GM06990 (cell line): ENCODE data around the gene TNP2.

Experiments used
- DNase-seq: peaks from one replicate; pipeline ENCODE4 v3.0.0-alpha.2; 2011; ENCODE audit not compliant: insufficient read length; ENCODE audit errors: extremely low read depth
- H3K27me3 ChIP-seq: replicated peaks from 2 replicates; pipeline ENCODE4 v1.6.0; 2011; ENCODE audit warnings: low read length; ENCODE audit not compliant: control insufficient read depth, insufficient read depth
- H3K36me3 ChIP-seq: 2 replicates; pipeline ENCODE4 v1.5.1; 2011; ENCODE audit warnings: low read length; ENCODE audit not compliant: control insufficient read depth, insufficient read depth
- H3K4me3 ChIP-seq: replicated peaks from 2 replicates; pipeline ENCODE4 v1.5.1; 2011; ENCODE audit warnings: low read depth, mild to moderate bottlenecking, control low read depth, low read length
- TF ChIP-seq, protein P1 (sequence below): IDR thresholded peaks from 2 replicates; pipeline ENCODE4 v1.5.1; 2011; ENCODE audit warnings: low read length, control low read depth, mild to moderate bottlenecking, inconsistent platforms; ENCODE audit not compliant: insufficient read depth, poor library complexity, severe bottlenecking

TNP2 gene

DNA sequence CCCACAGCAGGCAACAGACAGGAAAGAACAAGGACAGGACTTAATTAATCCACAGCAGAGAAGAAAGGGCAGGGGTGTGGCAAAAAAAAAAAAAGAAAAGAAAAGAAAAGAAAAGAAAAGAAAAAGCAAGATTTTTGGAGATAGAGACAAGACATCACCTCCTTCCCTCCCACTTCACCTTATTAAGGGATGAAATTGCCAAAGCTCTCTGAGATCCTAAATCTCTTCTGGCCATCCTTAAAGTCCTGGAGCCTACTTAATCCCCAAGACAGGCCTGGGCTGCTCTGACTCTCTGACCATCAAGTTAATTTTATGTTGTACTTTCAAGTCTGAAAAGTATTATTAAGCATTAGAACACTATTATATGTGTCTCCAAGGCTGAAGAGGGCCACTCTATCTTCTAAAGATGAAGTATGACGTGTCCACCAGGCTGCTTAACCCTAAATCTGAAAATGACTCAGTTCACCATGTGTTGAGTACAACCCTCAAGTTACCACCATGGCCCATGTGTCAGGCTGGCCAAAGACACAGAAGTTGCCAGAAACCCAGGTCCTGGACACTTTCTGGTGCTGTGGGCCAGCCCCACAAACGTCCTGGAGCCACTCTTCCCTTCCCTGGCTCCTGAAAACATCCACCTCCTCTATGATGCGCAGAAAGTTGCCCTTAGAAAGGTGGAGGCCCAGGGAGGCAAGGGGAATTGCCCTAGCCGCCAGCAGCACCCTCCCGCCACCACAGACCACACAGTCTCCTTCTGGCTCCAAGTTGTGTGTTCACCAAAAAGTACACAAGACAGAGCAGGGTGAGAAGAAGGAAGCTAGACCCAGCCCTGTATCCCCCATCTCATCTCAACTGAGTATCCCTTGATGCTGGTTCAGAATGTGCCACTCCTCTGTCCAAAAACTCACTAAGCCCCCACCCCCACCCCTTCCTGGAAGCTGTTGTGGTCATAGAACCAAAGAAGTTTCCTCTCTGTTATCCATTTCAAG lies 15.8 kb downstream of the TNP2 start:
- no peaks in the 10 kb centered on the region for H3K27me3 ChIP-seq
- TF ChIP-seq, protein P1, sequence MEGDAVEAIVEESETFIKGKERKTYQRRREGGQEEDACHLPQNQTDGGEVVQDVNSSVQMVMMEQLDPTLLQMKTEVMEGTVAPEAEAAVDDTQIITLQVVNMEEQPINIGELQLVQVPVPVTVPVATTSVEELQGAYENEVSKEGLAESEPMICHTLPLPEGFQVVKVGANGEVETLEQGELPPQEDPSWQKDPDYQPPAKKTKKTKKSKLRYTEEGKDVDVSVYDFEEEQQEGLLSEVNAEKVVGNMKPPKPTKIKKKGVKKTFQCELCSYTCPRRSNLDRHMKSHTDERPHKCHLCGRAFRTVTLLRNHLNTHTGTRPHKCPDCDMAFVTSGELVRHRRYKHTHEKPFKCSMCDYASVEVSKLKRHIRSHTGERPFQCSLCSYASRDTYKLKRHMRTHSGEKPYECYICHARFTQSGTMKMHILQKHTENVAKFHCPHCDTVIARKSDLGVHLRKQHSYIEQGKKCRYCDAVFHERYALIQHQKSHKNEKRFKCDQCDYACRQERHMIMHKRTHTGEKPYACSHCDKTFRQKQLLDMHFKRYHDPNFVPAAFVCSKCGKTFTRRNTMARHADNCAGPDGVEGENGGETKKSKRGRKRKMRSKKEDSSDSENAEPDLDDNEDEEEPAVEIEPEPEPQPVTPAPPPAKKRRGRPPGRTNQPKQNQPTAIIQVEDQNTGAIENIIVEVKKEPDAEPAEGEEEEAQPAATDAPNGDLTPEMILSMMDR: no peak
- H3K4me3 ChIP-seq: peak overlapping the region; percentile 93
- peaks cover 14% of the 10 kb centered on the region for H3K36me3 ChIP-seq
- peak; percentile 52 for DNase-seq

DNA sequence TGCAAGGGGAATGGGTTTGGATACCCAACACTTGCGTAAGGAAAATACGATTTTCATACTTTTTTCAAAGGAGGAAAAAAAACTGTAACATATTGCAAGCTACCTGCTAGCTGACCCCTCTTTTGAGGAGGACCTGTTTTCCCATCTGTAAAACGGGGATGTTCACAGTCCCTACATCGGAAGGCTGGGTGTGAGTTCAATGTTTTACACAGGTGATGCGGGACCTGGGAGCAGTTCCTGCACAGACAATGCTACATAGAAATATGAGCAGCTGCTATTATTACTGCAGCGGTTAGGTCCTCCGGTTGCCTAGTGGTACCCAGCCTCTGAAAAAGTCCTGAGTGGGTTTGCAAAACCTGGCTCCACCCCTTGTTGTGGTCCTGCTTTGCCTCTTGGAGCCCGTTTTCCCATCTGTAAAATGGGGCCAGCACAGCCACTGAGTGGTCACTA lies 16.6 kb downstream of the TNP2 start:
- Histone ChIP-seq H3K4me3 (peak overlapping the region; percentile 93), H3K36me3 (peaks cover 14% of the 10 kb centered on the region), H3K27me3 (no peaks in the 10 kb centered on the region)
- TF ChIP-seq, protein P1: no peak
- no peak for DNase-seq

DNA sequence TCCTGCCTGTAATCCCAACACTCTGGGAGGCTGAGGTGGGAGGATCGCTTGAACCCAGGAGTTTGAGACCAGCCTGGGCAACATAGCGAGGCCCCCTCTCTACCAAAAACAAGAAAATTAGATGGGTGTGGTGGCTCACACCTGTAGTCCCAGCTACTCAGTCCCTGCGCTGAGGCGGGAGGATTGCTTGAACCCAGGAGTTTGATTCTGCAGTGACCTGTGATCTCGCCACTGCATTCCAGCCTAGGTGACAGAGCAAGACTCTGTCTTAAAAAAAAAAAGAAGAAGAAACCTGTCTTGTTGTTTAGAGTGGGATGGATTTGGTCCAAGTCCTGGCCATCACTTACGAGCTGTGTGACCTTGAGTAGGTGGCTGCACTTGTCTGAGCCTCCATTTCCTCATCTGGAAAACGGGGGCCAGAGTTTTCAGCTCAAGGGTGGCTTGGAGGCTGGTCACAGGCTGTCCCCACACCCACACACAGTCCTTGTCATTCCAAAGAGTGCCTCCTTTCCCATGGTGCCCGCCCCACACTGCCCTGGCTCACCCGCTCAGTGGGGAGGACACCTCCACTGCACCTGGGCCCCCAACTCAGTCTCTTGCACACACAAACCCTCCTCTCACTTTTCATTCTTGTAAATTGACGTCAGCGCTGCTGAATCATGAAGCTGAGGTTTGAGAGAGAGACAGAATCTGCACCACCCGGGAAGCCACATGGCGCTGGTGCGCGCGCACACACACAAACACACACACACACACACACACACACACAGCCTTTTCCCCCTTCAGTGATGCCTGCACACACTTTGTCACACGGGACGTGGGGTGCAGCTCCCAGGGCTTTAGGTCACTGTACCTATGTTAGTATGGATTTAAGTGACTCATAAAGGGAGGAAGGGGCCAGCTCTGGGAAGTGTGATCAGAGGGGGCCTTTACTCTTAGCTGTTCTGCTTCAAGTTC lies 17.3 kb downstream of the TNP2 start:
- peak; percentile 73 for DNase-seq
- Histone ChIP-seq H3K4me3 (peak overlapping the region; percentile 93; the same call in 1 of the 2 replicates), H3K27me3 (no peaks in the 10 kb centered on the region), H3K36me3 (peaks cover 14% of the 10 kb centered on the region)
- TF ChIP-seq, protein P1: no peak

DNA sequence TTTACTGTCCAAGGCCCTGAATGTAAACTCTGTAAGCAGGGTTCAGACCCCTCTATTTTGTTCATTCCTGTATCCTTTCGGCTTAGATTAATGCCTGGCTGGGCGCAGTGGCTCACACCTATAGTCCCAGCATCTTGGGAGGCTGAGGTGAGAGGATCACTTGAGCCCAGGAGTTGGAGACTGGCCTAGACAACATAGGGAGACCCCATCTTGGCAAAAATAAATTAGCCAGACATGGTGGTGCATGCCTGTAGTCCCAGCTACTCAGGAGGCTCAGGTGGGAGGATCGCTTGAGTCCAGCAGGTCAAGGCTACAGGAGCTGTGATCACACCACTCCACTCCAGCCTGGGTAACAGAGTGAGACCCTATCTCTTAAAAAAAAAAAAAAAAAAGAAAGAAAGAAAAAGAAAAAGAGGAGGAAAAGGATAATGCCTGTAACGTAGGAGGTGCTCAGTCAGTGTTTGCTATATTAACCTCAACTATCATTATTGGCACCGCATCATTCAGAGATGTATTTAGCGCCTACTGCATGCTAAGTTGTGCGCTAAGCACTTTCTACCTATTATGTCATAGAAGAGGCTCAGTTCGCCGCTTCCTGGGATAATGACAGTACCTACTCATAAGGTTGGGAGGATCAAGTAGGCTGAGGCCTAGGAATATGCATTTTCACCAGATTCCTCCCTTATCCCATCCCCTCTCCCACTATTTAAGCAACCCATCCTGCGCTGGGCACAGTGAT lies 18.2 kb downstream of the TNP2 start:
- Histone ChIP-seq H3K27me3 (no peaks in the 10 kb centered on the region), H3K36me3 (peaks cover 14% of the 10 kb centered on the region), H3K4me3 (no peak overlapping the region)
- DNase-seq: no peak
- TF ChIP-seq, protein P1: no peak
